Stimulated activated naive CD8-positive, alpha-beta T cell treated with anti-CD3 and anti-CD28 coated beads, Interleukin-15, amount 100 ng/mL, for 72 hours (primary cell): Measurements from ENCODE around the gene C1QTNF8.
A peak's percentile ranks its signal among the peaks of the same experiment; 100 is the strongest.

Experiments
- ATAC-seq: fragments of 150-1000 bp; cut with Tn5 transposase; 2 replicates; pipeline ENCODE4 v1.10.0; 2021; ENCODE audit warnings: mild to moderate bottlenecking, moderate library complexity
- DNase-seq, 2 donors: peaks; one replicate each; pipeline ENCODE4 v3.0.0; 2021 to 2022
- H3K27ac Mint-ChIP-seq, 2 donors: one replicate each; pipeline ENCODE4 v1.8.0; 2022; ENCODE audit warnings: mild to moderate bottlenecking in 2 of 2, mixed read lengths in 2 of 2, moderate library complexity in 2 of 2
- H3K27me3 Mint-ChIP-seq: one replicate; pipeline ENCODE4 v1.8.0; 2022; ENCODE audit warnings: mixed read lengths
- H3K4me1 Mint-ChIP-seq: one replicate; pipeline ENCODE4 v1.8.0; 2022; ENCODE audit warnings: mild to moderate bottlenecking, mixed read lengths
- H3K4me3 Mint-ChIP-seq, 2 donors: one replicate each; pipeline ENCODE4 v1.8.0; 2022; ENCODE audit warnings: mild to moderate bottlenecking in 2 of 2, mixed read lengths in 2 of 2, moderate library complexity in 1 of 2
- H3K9me3 Mint-ChIP-seq, 2 donors: one replicate each; pipeline ENCODE4 v1.8.0; 2022; ENCODE audit warnings: mixed read lengths in 2 of 2

The C1QTNF8 gene

DNA sequence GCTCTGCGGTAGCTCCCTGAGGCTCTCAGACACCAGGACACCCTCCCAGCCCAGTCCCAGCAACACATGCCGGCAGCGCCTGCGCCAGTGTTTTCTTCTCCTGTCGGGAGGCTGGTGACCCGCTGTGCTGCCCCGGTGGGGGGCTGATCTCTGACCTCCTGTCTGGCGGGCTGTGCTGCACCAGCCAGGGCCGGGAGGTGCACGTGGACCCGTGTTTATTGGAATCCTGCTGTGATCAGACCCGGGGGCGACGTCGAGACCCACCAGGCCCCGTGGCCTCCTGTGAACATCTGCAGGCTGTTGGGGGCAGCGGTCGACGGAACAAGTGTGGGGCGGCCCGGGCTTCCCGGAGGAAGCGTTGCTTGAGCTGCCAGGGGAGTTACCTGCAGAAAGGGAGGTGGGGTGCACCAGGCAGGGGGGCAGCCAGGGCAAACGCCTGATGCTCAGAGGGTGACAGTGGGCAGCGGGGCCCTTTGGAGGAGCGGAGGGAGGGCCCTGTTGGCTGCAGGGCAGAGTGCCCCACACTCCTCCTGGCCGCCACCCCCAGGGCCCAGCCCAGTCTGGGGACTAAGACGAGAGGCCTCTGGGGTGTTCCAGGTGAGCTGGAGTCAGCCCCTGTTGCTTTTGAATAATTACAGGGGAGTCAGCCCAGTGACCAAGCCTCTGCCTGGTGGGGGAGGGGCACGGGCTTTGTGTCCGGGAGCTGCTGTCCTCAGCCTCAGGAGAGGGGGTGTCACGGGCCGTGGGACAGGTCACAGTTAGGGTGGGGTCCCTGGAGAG is 25.8 kb downstream of the C1QTNF8 start:
- no peak overlapping the region for H3K4me3 Mint-ChIP-seq
- no peak overlapping the region for H3K27ac Mint-ChIP-seq
- peaks cover 93% of the 10 kb centered on the region for H3K27me3 Mint-ChIP-seq
- peaks cover 8% of the 10 kb centered on the region for H3K4me1 Mint-ChIP-seq
- peaks cover 0 to 6% of the 10 kb centered on the region in 2 donors for H3K9me3 Mint-ChIP-seq
- DNase-seq = no peak
- ATAC-seq = no peak

DNA sequence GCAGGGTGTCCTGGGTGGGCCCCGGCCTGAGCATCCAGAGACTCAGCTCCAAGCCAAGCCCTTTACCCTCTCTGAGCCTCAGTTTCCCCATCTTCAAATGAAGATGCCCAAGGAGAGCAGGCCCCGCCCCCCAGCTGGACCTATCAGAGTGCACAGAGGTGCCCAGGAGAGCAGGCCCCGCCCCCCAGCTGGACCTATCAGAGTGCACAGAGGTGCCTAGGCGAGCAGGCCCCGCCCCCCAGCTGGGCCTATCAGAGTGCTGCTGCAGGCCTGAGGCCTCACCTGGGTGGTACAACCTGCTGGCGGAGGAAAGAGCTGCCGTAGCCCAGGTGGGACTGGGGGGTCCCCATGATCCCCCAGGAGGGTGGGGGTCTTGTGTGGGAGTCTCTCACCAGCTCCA is 26.9 kb downstream of the C1QTNF8 start:
- Mint-ChIP-seq H3K4me3 (no peak overlapping the region), H3K27me3 (peaks cover 95% of the 10 kb centered on the region), H3K27ac (no peak overlapping the region), H3K4me1 (peaks cover 8% of the 10 kb centered on the region), H3K9me3 (peaks cover 0 to 6% of the 10 kb centered on the region in 2 donors)
- DNase-seq (no peak), ATAC-seq (peak; percentile 42)

DNA sequence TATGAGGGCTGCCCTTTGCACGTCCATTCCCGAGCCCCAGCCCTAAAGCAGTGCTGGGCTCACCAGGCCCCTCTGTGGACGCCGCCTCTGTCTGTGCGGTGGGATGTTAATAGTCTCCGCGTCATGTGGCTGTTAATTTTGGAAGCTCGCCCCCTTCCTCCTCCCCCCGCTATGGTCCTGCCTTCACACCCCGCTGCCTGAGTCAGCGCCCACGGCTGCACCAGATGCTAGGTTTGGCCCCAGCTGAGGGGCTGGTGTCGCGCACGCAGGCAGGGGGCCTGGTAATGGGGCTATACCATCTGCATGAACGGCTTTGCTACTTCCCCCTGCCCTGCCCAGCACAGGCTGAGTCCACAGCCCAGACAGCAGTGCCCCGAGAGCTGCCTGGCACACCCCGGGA is 27.6 kb downstream of the C1QTNF8 start:
- Mint-ChIP-seq H3K4me3 (no peak overlapping the region), H3K9me3 (peaks cover 0 to 6% of the 10 kb centered on the region in 2 donors), H3K27me3 (peaks cover 96% of the 10 kb centered on the region), H3K27ac (peak overlapping the region in 1 of 2 donors; percentile 100), H3K4me1 (peaks cover 8% of the 10 kb centered on the region)
- no peak for DNase-seq
- ATAC-seq = no peak

DNA sequence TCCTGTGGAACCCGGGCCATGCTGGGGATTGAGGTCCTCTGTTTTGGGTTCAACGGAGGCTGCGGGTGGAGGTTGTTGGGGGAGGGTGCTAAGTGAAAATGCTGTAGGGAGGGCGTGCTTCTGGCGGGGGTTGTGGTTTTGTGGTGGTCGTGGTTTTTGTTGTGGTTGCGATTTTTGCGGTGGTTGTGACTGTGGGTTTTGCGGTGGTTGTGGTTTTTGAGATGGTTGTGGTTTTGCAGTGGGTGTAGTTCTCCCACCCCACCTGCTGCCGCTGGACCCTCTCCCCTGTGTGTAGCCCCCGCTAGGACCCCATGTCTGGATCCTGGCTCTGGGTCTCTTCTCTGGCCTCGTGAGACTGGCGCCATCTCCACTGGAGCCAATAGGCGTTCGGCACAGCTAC is 28.4 kb downstream of the C1QTNF8 start:
- H3K27me3 Mint-ChIP-seq = peaks cover 99% of the 10 kb centered on the region

DNA sequence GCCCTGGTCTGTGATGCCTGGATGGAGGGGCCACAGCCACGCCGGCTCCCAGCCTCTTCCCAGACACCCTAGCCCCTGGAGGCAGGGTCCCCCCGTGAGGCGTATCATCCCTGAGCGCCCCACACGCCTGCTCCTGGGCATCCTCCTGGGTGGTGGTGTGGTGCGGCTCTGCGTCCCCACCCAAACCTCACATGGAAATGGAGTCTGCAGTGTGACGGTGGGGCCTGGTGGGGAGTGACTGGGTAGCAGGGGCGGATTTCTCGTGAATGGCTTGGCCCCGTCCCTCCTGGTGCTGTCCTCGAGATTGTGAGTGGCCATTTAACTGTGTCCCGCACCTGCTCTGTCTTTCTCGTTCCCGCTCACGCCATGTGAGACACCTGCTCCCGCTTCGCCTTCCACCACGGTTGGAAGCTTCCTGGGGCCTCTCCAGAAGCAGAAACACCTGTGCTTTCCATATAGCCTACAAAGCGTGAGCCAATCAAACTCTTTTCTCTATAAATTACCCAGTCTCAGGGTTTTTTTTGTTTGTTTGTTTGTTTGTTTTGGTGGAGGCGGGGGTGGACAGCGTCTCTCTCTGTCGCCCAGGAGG is 29.4 kb downstream of the C1QTNF8 start:
- Mint-ChIP-seq H3K4me3 (no peak overlapping the region), H3K9me3 (peaks cover 0 to 6% of the 10 kb centered on the region in 2 donors), H3K4me1 (peaks cover 8% of the 10 kb centered on the region), H3K27me3 (peaks cover 90% of the 10 kb centered on the region), H3K27ac (no peak overlapping the region)
- ATAC-seq (no peak), DNase-seq (no peak)

More for the DNA sequence above, 28.4 kb downstream of the C1QTNF8 start:
- H3K4me1 Mint-ChIP-seq = peaks cover 8% of the 10 kb centered on the region
- ATAC-seq (no peak), DNase-seq (no peak)
- H3K27ac Mint-ChIP-seq = peak overlapping the region; percentile 75 to 100
- H3K9me3 Mint-ChIP-seq = peaks cover 0 to 6% of the 10 kb centered on the region in 2 donors
- H3K4me3 Mint-ChIP-seq = peak overlapping the region in 1 of 2 donors; percentile 69

DNA sequence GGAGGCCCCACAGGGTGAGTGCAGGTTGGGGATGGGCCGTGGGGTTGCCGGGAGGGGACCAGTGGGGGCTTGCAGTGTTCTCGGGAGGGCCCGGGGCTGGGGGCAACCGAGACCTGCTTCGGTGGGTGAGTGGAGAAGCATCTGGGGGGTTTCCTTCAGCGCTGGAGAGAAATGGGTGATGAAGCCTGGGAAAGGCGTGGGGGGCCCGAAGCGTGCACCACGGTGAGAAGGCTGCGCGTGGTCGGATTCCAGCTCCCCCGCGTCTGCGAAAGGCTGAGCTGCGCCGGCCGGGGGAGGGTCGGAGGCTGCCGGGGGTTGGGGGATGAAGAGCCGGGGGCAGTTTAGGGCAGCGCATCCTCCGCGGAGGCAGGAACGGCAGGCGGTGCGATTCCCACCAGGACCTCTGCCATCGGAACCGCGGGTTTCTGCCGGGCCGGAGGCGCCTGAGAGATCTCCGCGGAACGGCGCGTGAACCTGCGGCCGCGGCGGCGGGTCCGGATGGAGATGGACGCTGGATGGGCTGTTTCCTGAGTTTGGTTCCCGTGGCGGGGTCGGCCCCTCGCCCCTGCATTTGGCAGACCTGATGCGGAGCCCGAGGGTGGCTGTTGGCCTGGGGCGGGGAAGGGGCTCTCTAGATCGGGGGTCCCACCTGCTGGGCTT is 30.4 kb downstream of the C1QTNF8 start:
- Mint-ChIP-seq H3K4me1 (peaks cover 8% of the 10 kb centered on the region), H3K27ac (no peak overlapping the region), H3K27me3 (peaks cover 79% of the 10 kb centered on the region), H3K4me3 (no peak overlapping the region), H3K9me3 (peaks cover 0 to 6% of the 10 kb centered on the region in 2 donors)
- ATAC-seq = no peak
- DNase-seq = no peak

DNA sequence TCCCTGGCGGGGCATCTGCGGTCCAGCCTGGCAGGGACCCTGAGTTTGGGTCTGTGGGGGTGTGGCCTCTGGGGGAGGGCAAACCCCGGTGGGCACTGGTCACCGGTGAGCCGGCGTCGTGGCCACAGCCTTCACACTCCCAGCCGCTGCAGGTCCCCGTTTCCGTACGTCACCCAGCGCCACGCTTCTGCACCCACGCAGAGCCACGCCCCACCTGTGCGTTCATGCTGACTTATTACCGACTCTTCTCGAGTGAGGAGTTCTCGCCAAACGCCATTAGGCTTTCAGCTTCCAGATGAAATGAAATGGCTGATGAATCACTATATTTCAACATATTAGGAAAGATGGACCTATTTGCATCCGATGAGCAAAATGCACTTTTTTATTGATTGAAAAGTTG is 32.3 kb downstream of the C1QTNF8 start:
- Mint-ChIP-seq H3K27ac (no peak overlapping the region), H3K4me3 (no peak overlapping the region), H3K9me3 (peaks cover 6 to 13% of the 10 kb centered on the region in 2 donors), H3K27me3 (peaks cover 61% of the 10 kb centered on the region), H3K4me1 (peaks cover 8% of the 10 kb centered on the region)
- DNase-seq (no peak), ATAC-seq (no peak)

DNA sequence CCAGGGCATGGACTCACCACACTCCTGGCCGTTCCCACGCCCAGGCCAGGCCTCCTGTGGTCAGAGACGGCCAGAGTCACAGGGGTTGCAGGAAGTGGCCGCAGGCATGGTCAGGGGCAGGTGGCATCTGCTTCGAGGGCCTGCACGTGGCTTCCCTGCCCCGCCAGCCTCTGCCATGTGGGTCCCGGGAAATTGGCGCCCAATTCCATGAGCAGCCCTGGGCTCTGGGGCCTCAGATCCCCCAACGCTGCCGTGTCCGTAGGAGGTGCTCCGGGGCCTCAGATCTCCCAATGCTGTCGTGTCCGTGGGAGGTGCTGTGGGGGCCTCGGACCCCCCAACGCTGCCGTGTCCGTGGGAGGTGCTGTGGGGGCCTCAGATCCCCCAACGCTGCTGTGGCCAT is 33.1 kb downstream of the C1QTNF8 start:
- ATAC-seq (no peak), DNase-seq (no peak)
- no peak overlapping the region for H3K27ac Mint-ChIP-seq
- H3K4me3 Mint-ChIP-seq = no peak overlapping the region
- H3K27me3 Mint-ChIP-seq = peaks cover 52% of the 10 kb centered on the region
- peaks cover 6 to 13% of the 10 kb centered on the region in 2 donors for H3K9me3 Mint-ChIP-seq
- peaks cover 7% of the 10 kb centered on the region for H3K4me1 Mint-ChIP-seq

DNA sequence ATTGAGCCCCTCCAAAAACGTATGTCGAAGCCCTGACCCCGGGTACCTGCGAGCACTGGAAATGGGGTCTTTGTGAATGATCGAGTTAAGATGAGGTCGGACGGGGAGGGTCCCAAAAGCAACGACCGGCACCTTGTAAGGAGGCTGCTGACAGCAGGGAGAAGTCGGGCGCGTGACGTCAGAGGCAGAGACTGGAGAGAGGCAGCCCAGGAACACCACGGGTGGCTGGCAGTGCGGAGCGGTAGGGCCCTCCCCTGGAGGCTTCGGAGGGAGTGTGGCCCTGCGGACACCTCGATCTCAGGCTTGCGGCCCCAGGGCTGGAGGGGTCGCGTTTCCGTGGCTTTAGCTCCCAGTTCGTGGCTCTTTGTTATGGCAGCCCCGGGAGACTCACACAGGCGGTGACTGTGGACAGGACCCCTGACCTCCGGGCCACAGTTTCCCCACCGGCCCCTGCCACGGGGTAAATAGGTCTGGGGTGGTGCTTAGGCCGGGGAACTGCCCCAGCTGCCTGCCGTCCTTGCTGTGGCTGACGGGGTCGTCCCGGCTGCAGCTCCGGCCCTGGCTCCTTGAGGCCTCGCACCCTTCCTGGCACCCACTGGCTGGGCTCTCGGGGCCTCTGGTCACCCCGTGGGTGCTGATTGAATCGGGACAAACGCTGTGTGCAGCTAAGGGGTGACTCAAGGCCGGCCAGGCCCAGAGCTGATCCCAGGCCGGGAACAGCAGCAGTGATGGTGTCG is 34.1 kb downstream of the C1QTNF8 start:
- DNase-seq (no peak), ATAC-seq (no peak)
- Mint-ChIP-seq H3K4me1 (no peaks in the 10 kb centered on the region), H3K27ac (no peak overlapping the region), H3K27me3 (peaks cover 43% of the 10 kb centered on the region), H3K9me3 (peaks cover 6 to 7% of the 10 kb centered on the region in 2 donors), H3K4me3 (no peak overlapping the region)

DNA sequence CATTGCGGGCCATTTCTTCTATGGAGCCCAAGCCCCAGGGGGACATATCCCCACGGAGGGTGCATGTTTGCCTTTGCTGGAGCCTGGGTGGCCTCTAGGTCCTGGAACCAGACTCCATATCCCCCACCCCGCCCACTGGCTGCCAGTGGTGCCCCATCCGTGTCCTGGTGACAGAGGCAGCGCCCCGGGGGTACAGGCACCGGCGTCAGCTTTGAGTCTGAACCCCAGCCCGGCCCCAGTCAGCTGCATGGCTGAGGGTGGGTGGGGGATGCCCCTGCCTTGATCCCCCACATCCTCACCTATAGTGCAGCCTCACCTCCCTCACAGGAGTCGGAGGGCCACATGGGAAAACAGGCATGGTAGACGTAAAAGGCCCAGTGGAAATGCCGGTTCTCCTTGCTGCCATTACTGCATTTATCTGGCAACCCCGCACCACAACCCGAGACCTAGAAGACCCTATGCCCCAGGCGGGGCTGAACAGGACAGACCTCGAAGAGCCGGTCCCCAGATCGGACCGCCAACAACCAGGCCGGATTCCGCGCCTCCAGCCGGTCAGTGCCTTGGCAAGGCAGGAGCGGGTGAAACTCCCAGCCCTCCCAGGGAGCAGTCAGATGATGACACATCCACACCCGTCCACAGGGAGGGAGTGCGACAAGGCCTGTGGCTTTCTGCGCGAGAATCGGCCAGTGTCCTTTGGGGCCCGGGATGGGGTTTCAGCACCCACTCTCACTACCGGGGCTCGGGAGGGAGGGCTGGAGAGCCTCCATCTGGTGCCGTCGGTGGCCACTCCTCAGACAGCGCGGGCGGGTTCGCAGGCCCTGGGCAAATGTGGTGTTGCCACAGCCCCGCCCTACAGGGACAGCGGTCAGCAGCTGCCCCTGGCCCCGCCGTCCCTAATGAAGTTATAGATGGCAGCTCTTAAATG is 35.4 kb downstream of the C1QTNF8 start:
- no peak for DNase-seq
- no peak overlapping the region for H3K4me3 Mint-ChIP-seq
- ATAC-seq = no peak
- peaks cover 6 to 7% of the 10 kb centered on the region in 2 donors for H3K9me3 Mint-ChIP-seq
- H3K27ac Mint-ChIP-seq = no peak overlapping the region
- no peaks in the 10 kb centered on the region for H3K4me1 Mint-ChIP-seq
- peaks cover 30% of the 10 kb centered on the region for H3K27me3 Mint-ChIP-seq

DNA sequence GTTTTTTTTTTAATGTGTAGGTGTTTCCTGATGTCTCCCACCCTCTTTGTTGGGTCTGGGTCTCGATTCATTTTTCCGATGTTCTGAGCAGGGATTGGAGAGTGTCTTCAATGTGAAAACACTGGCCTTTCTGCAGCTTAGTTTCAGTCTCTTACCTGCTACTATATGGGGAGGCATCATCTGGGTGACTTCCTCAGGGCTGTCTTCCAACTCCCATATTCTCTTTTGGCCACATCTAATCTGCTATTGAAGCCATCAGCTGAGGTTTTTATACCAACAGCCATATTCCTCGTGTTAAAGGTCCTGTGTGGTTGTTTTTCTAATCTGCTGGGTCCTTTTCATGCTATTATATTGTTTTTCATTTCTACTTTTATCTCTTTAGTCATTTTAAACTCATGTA is 36.7 kb downstream of the C1QTNF8 start:
- DNase-seq (no peak), ATAC-seq (no peak)
- Mint-ChIP-seq H3K27ac (no peak overlapping the region), H3K4me3 (no peak overlapping the region), H3K4me1 (peaks cover 5% of the 10 kb centered on the region), H3K27me3 (peaks cover 23% of the 10 kb centered on the region), H3K9me3 (peaks cover 6 to 7% of the 10 kb centered on the region in 2 donors)

DNA sequence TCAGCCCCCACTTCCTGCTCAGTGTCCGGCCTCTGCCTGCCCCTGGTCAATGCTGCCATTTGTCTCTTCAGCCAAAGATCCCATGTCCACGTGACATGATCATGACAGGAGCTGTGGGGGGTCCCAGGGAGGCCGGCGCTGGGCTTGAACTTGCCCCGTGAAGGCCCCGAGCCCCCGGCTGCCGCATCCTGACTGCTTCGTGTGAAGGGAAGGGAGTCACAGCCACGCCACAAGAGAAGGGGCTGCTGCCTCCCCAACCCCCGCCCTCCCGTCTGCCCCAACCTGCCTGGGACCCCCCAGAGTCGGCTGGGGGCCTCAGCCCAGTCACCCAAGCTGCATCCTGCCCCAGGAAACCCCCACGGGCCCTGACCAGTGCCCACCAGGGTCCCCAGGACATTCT is 37.8 kb downstream of the C1QTNF8 start:
- H3K4me3 Mint-ChIP-seq = no peak overlapping the region
- ATAC-seq (no peak), DNase-seq (no peak)
- peaks cover 12% of the 10 kb centered on the region for H3K27me3 Mint-ChIP-seq
- H3K9me3 Mint-ChIP-seq = peaks cover 6 to 7% of the 10 kb centered on the region in 2 donors
- no peak overlapping the region for H3K27ac Mint-ChIP-seq
- H3K4me1 Mint-ChIP-seq = peaks cover 5% of the 10 kb centered on the region

DNA sequence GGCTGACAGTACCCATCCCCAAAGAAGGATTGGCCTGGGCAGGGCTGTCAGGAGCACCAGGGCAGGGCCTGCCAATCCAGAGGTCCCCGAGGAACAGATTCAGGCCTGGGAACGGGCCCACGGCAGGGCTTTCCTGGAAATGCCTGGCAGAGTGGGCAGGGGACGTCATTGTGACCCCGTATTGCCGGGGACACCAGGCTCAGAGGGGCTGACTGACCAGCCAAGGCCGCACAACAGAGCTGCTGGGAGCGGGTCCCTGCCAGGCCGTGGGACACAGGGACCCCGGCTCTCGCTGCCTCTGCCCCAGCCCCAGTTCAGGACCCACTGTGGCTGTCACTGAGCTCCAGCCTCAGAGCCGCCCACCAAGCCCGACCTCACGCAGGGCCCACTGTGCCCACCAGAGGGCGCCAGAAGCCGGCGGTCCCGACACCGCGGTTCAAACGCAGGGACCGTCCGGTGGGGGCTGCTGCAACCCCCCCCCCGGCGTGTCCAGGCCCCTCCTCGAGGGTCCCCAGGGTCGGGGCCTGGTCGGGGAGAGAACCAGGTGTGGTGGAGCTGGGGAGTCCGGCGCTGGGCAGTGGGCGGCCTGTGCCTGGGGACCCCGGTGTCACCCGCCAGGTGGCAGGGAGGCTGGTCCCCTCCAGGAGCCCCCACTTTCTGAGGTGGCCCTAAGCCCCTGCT is 38.7 kb downstream of the C1QTNF8 start:
- Mint-ChIP-seq H3K4me3 (no peak overlapping the region), H3K27ac (no peak overlapping the region), H3K4me1 (peaks cover 5% of the 10 kb centered on the region), H3K27me3 (peaks cover 6% of the 10 kb centered on the region), H3K9me3 (peaks cover 6 to 7% of the 10 kb centered on the region in 2 donors)
- ATAC-seq (peak; percentile 68), DNase-seq (peak; percentile 66 to 74)

DNA sequence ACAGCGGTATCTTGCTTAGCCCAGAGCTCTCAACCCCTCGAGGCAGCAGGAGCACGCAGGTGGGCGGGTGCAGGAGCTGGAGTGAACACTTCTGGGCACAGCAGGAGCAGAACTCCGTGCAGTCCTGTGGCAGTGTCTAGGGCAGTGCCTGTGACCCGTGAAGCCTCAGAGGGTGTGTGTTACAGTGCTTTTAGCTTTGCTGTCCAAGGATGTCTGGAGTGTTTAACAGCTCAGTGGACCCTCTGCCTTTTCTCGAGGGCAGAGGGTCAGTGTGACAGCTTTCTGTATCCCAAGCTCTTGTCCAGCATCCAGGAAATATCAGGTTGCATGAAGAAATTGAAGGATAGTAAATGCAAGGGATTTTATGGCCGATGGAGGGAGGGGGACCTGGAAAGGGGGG is 39.8 kb downstream of the C1QTNF8 start:
- no peak for DNase-seq
- peaks cover 6 to 7% of the 10 kb centered on the region in 2 donors for H3K9me3 Mint-ChIP-seq
- no peak for ATAC-seq
- H3K27me3 Mint-ChIP-seq = peaks cover 6% of the 10 kb centered on the region
- H3K4me1 Mint-ChIP-seq = peaks cover 5% of the 10 kb centered on the region
- H3K4me3 Mint-ChIP-seq = no peak overlapping the region
- H3K27ac Mint-ChIP-seq = no peak overlapping the region
